GM12878 (cell line): ENCODE data around the gene UGT1A6. TPM values are rescaled to one million over a fixed set of nuclear protein-coding genes. Genes with fewer than 3 reads are reported as not detected.

Experiments
- ATAC-seq: fragments of 200-7000 bp; cut with Tn5 transposase; 3 replicates; pipeline ENCODE4 v1.9.1; 2020; ENCODE audit warnings: mild to moderate bottlenecking, moderate library complexity
- BruUV-seq: library from RNA; stranded (reverse); fragments of 400-500 nt; replicated peaks from 2 replicates; lab custom pipeline; 2021; lab: Mats Ljungman, UMichigan
- CTCF ChIA-PET: fragments of 300-600 bp; sonication (Branson Sonifier 250); formaldehyde crosslinking; extraction: SDS; loops from one replicate; lab custom pipeline; 2021; ENCODE audit warnings: inconsistent platforms; lab: Yijun Ruan, JAX
- POLR2A ChIA-PET: fragments of 350-600 bp; formaldehyde crosslinking; extraction: SDS; loops from one replicate; lab custom pipeline; 2021; ENCODE audit warnings: inconsistent platforms; lab: Charles Lee
- RAD21 ChIA-PET: fragments of 300-600 bp; sonication (Branson Sonifier 250); formaldehyde crosslinking; loops from one replicate; lab custom pipeline; 2023; ENCODE audit warnings: antibody characterized with exemption; ENCODE audit not compliant: unreplicated experiment; lab: Charles Lee
- SMC1A ChIA-PET: fragments of 300-600 bp; sonication (Branson Sonifier 250); formaldehyde crosslinking; loops from one replicate; lab custom pipeline; 2023; ENCODE audit not compliant: unreplicated experiment, uncharacterized antibody; lab: Charles Lee
- DNase-seq: peaks from one replicate; pipeline ENCODE4 v3.0.0-alpha.2; 2011; ENCODE audit warnings: low read depth, low spot score
- FAIRE-seq: peaks from 3 replicates; lab custom pipeline; 2011; peaks lifted over from hg19 to GRCh38; lab: Jason Lieb, UNC
- H2AFZ ChIP-seq: 2 replicates; pipeline ENCODE4 v1.6.0; 2011; ENCODE audit warnings: low read depth, low read length, control low read depth; ENCODE audit not compliant: control insufficient read depth
- H3K27ac ChIP-seq: 2 replicates; pipeline ENCODE4 v1.5.1; 2011; ENCODE audit warnings: control low read depth; ENCODE audit not compliant: control insufficient read depth, insufficient read depth
- H3K27me3 ChIP-seq, 2 experiments: replicated peaks in 1 of 2; 2 replicates each; pipeline versions ENCODE4 v1.6.0 to v1.6.1; 2011; ENCODE audit warnings: low read length in 1 of 2; ENCODE audit not compliant: control insufficient read depth in 2 of 2, insufficient read depth in 2 of 2
- H3K36me3 ChIP-seq, 2 experiments: 2 replicates each; pipeline ENCODE4 v1.5.1; 2011; ENCODE audit warnings: low read length in 1 of 2; ENCODE audit not compliant: control insufficient read depth in 2 of 2, insufficient read depth in 2 of 2
- H3K4me1 ChIP-seq: 2 replicates; pipeline ENCODE4 v1.6.1; 2011; ENCODE audit warnings: mild to moderate bottlenecking, low read length, moderate library complexity, mixed read lengths; ENCODE audit not compliant: control insufficient read depth, insufficient read depth
- H3K4me2 ChIP-seq: 2 replicates; pipeline ENCODE4 v1.6.0; 2011; ENCODE audit warnings: control low read depth; ENCODE audit not compliant: control insufficient read depth, insufficient read depth
- H3K4me3 ChIP-seq: fragments of 200-600 bp; sonication (generic); 2 replicates; pipeline ENCODE4 v1.5.1; 2016
- H3K79me2 ChIP-seq: 2 replicates; pipeline ENCODE4 v1.6.0; 2011; ENCODE audit warnings: low read length; ENCODE audit not compliant: control insufficient read depth, insufficient read depth
- H3K9ac ChIP-seq: 2 replicates; pipeline ENCODE4 v1.8.0; 2011; ENCODE audit warnings: low read length, control low read depth, mixed read lengths; ENCODE audit not compliant: control insufficient read depth, insufficient read depth
- H3K9me3 ChIP-seq: replicated peaks from 3 replicates; pipeline ENCODE4 v1.5.1; 2011; ENCODE audit warnings: mild to moderate bottlenecking, low read length; ENCODE audit not compliant: control insufficient read depth, insufficient read depth
- H4K20me1 ChIP-seq: 2 replicates; pipeline ENCODE4 v1.6.0; 2011; ENCODE audit not compliant: control insufficient read depth, insufficient read depth
- CHD1 ChIP-seq: IDR thresholded peaks from 2 replicates; pipeline ENCODE4 v1.6.1; 2012; ENCODE audit warnings: low read depth, low read length, improper control_type of control experiment
- GATAD2B ChIP-seq: fragments of 450-650 bp; conservative IDR thresholded peaks from 2 replicates; pipeline ENCODE4 v1.6.1; 2017; ENCODE audit warnings: low read depth, mild to moderate bottlenecking, moderate library complexity
- HDAC6 ChIP-seq: fragments of 200-600 bp; sonication (generic); IDR thresholded peaks from one replicate; pipeline ENCODE4 v1.8.0; 2017; ENCODE audit warnings: antibody characterized with exemption; ENCODE audit not compliant: unreplicated experiment
- MEF2B ChIP-seq: fragments of 450-650 bp; IDR thresholded peaks from 2 replicates; pipeline ENCODE4 v1.6.1; 2018; ENCODE audit warnings: mild to moderate bottlenecking, moderate library complexity; ENCODE audit not compliant: partially characterized antibody, poor library complexity, severe bottlenecking
- PAX8 ChIP-seq: fragments of 450-650 bp; IDR thresholded peaks from 2 replicates; pipeline ENCODE4 v1.6.1; 2017; ENCODE audit warnings: mild to moderate bottlenecking, moderate library complexity
- SP1 ChIP-seq: IDR thresholded peaks from one replicate; pipeline ENCODE4 v1.6.1; 2011; ENCODE audit warnings: low read depth, low read length
- YY1 ChIP-seq: IDR thresholded peaks from 2 replicates; pipeline ENCODE4 v1.6.1; 2011; ENCODE audit warnings: low read depth, mild to moderate bottlenecking, low read length
- ZNF217 ChIP-seq: fragments of 450-650 bp; IDR thresholded peaks from 2 replicates; pipeline ENCODE4 v1.6.1; 2017; ENCODE audit warnings: antibody characterized with exemption, mild to moderate bottlenecking
- in situ Hi-C: fragments of 300-500 bp; cut with MboI; formaldehyde crosslinking; loops from 9 replicates; pipeline ENCODE4 v1.14.3; 2018; ENCODE audit warnings: mixed read lengths
- intact Hi-C: fragments of 100-400 bp; cut with micrococcal nuclease; formaldehyde crosslinking; loops from one replicate; pipeline ENCODE4 v1.14.2; 2022; ENCODE audit not compliant: unreplicated experiment
- polyA plus RNA-seq, 11 experiments: library from polyadenylated mRNA; depleted of rRNA in 4 of 11; unstranded in 6 of 11; stranded (reverse) in 5 of 11; fragments of >200 nt; fragmentation: Nextera tagmentation in 4 of 11; fragmentation: Illumina TruSeq in 1 of 11; extraction: Ambion mirVana in 4 of 11; extraction: Trizol in 1 of 11; gene quantifications; 1 replicate in 1 of 11; 2 replicates in 10 of 11; pipeline versions ENCODE4 v1.2.1 to v1.2.3, GENCODE V29; 2011 to 2016; ENCODE audit warnings: inconsistent platforms in 2 of 11, missing spikeins in 2 of 11, low read depth in 1 of 11
- total RNA-seq, 4 experiments: library from RNA; depleted of rRNA in 3 of 4; stranded (reverse); fragments of >200 nt in 3 of 4; fragmentation: Illumina TruSeq in 1 of 4; extraction: Trizol in 1 of 4; gene quantifications; 2 replicates each; pipeline versions ENCODE4 v1.2.1 to v1.2.3, GENCODE V29; 2013 to 2021
- TF ChIP-seq, protein P1 (sequence below): fragments of 450-650 bp; IDR thresholded peaks from 2 replicates; pipeline ENCODE4 v1.6.1; 2017; ENCODE audit warnings: mild to moderate bottlenecking
- TF ChIP-seq, protein P2 (sequence below): IDR thresholded peaks from 2 replicates; pipeline ENCODE4 v1.6.1; 2012; ENCODE audit warnings: low read depth, low read length, improper control_type of control experiment
- TF ChIP-seq, protein P3 (sequence below): fragments of 450-650 bp; IDR thresholded peaks from 2 replicates; pipeline ENCODE4 v1.6.1; 2017; ENCODE audit warnings: low read depth, mild to moderate bottlenecking, moderate library complexity
- TF ChIP-seq, protein P4 (sequence below): IDR thresholded peaks from 2 replicates; pipeline ENCODE4 v1.6.1; 2011; ENCODE audit warnings: borderline replicate concordance, low read depth, mild to moderate bottlenecking, moderate library complexity, mixed read lengths, low read length; ENCODE audit not compliant: insufficient read depth; ENCODE audit errors: extremely low read length
- TF ChIP-seq, protein P5 (sequence below): fragments of 150-350 bp; IDR thresholded peaks from 2 replicates; pipeline ENCODE4 v1.6.1; 2014; ENCODE audit warnings: mild to moderate bottlenecking, low read depth, low read length

UGT1A6 gene
- total and polyA plus RNA-seq, 10 of the 15 experiments (the other 5 are each of a cell fraction or from before 2014, with no cell fraction given), result not detected

DNA sequence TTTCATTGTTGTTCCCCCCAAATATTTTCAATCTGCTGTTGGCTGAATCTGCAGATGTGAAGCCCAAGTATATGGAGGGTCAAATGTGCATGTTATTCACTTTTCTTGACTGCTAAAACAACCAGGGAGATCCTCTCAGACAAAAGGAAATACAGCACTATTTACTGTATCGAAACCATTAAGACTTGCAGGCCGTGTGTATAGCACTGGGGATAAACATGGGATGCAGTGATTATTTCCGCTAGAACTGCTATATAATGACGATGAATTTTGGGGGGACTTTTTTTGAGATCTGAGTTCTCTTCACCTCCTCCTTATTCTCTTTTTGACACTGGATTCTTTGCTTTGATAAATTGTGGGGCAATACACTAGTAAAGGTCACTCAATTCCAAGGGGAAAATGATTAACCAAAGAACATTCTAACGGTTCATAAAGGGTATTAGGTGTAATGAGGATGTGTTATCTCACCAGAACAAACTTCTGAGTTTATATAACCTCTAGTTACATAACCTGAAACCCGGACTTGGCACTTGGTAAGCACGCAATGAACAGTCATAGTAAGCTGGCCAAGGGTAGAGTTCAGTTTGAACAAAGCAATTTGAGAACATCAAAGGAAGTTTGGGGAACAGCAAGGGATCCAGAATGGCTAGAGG lies 63.9 kb downstream of the UGT1A6 start (continued):
- TF ChIP-seq, protein P1, sequence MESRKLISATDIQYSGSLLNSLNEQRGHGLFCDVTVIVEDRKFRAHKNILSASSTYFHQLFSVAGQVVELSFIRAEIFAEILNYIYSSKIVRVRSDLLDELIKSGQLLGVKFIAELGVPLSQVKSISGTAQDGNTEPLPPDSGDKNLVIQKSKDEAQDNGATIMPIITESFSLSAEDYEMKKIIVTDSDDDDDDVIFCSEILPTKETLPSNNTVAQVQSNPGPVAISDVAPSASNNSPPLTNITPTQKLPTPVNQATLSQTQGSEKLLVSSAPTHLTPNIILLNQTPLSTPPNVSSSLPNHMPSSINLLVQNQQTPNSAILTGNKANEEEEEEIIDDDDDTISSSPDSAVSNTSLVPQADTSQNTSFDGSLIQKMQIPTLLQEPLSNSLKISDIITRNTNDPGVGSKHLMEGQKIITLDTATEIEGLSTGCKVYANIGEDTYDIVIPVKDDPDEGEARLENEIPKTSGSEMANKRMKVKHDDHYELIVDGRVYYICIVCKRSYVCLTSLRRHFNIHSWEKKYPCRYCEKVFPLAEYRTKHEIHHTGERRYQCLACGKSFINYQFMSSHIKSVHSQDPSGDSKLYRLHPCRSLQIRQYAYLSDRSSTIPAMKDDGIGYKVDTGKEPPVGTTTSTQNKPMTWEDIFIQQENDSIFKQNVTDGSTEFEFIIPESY, result no peak
- TF ChIP-seq, protein P2, sequence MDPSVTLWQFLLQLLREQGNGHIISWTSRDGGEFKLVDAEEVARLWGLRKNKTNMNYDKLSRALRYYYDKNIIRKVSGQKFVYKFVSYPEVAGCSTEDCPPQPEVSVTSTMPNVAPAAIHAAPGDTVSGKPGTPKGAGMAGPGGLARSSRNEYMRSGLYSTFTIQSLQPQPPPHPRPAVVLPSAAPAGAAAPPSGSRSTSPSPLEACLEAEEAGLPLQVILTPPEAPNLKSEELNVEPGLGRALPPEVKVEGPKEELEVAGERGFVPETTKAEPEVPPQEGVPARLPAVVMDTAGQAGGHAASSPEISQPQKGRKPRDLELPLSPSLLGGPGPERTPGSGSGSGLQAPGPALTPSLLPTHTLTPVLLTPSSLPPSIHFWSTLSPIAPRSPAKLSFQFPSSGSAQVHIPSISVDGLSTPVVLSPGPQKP, result no peak
- TF ChIP-seq YY1, result no peak
- TF ChIP-seq ZNF217, result no peak
- no peak for TF ChIP-seq CHD1
- TF ChIP-seq, all 136 proteins: peak for 0

DNA sequence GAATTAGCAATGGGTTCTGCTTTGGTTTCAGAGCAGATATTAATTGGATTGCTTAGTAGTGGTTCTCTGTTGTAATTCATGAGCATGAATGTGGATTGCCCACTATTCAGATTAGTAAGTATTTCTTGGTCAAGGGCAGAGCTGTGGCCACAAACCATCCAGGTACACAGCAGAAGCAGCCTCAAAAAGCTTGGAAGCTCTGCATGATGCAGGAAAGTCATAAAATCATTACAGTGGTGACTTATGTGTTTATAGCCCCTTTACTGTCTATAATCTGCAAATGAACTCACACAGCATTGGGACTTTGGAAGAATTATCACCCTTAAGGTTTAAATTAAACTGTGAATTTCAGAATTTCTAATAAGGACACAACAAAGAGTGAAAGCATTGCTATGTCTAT lies 65.5 kb downstream of the UGT1A6 start:
- no peaks in the 10 kb centered on the region for H3K79me2 ChIP-seq
- H3K4me1 ChIP-seq, result no peaks in the 10 kb centered on the region
- H3K27ac ChIP-seq, result no peak overlapping the region
- CTCF ChIA-PET, result no interaction called here
- in situ Hi-C loops (no loop called here), intact Hi-C loops (no loop called here)
- BruUV-seq, result no TSS peak
- POLR2A ChIA-PET, result no interaction called here
- H3K4me3 ChIP-seq, result no peak overlapping the region
- RAD21 ChIA-PET, result no interaction called here
- no peaks in the 10 kb centered on the region for H3K36me3 ChIP-seq
- SMC1A ChIA-PET, result no interaction called here
- DNase-seq, result no peak
- H3K9ac ChIP-seq, result no peak overlapping the region
- no peaks in the 10 kb centered on the region; the same call in 1 of the 3 replicates for H3K9me3 ChIP-seq
- no peaks in the 10 kb centered on the region for H4K20me1 ChIP-seq
- no peak for FAIRE-seq
- no peaks in the 10 kb centered on the region for H3K27me3 ChIP-seq
- no peak for ATAC-seq
- H2AFZ ChIP-seq, result no peak overlapping the region
- H3K4me2 ChIP-seq, result no peak overlapping the region
- TF ChIP-seq, protein P3, sequence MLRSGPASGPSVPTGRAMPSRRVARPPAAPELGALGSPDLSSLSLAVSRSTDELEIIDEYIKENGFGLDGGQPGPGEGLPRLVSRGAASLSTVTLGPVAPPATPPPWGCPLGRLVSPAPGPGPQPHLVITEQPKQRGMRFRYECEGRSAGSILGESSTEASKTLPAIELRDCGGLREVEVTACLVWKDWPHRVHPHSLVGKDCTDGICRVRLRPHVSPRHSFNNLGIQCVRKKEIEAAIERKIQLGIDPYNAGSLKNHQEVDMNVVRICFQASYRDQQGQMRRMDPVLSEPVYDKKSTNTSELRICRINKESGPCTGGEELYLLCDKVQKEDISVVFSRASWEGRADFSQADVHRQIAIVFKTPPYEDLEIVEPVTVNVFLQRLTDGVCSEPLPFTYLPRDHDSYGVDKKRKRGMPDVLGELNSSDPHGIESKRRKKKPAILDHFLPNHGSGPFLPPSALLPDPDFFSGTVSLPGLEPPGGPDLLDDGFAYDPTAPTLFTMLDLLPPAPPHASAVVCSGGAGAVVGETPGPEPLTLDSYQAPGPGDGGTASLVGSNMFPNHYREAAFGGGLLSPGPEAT, result no peak
- TF ChIP-seq, protein P4, sequence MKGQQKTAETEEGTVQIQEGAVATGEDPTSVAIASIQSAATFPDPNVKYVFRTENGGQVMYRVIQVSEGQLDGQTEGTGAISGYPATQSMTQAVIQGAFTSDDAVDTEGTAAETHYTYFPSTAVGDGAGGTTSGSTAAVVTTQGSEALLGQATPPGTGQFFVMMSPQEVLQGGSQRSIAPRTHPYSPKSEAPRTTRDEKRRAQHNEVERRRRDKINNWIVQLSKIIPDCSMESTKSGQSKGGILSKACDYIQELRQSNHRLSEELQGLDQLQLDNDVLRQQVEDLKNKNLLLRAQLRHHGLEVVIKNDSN, result no peak
- TF ChIP-seq, protein P5, sequence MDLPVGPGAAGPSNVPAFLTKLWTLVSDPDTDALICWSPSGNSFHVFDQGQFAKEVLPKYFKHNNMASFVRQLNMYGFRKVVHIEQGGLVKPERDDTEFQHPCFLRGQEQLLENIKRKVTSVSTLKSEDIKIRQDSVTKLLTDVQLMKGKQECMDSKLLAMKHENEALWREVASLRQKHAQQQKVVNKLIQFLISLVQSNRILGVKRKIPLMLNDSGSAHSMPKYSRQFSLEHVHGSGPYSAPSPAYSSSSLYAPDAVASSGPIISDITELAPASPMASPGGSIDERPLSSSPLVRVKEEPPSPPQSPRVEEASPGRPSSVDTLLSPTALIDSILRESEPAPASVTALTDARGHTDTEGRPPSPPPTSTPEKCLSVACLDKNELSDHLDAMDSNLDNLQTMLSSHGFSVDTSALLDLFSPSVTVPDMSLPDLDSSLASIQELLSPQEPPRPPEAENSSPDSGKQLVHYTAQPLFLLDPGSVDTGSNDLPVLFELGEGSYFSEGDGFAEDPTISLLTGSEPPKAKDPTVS, result no peak
- TF ChIP-seq MEF2B (no peak), HDAC6 (no peak), PAX8 (no peak), SP1 (no peak), GATAD2B (no peak)
